Measurements from ENCODE around the gene FAM24A.

The FAM24A gene

GRCh38 chr10:122875843-122876466, 34.5 kb upstream of the FAM24A start:
- no peak for DNase-seq (ENCODE audit: extremely low read depth, low read depth)
- no peak for TF ChIP-seq CTCF (IDR thresholded peaks at IDR 0.05; ENCODE audit: low read depth, low read length)

GRCh38 chr10:122876467-122876855, 33.9 kb upstream of the FAM24A start:
- no peak for DNase-seq (ENCODE audit: extremely low read depth, low read depth)
- no peak for TF ChIP-seq CTCF (IDR thresholded peaks at IDR 0.05; ENCODE audit: low read depth, low read length)

DNA sequence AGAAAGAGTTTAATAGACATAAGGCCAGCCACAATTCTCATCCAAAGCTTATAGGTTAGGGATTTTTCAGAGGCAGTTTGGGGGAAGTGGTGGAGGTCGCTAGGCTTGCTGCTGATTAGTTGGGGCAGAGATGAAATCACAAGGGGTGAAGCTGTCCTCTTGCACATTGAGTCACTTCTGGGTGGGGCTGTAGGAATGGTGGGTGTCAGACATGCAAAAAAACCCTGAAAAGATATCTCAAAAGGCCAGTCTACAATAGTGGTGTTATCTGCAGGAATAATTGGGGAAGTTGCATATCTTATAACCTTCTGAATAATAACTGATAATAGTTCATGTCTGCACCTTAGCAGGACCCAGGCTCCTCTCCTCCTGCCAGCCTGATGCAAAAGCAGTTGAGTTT, 33.1 kb upstream of the FAM24A start:
- no peak for TF ChIP-seq CTCF (IDR thresholded peaks at IDR 0.05; ENCODE audit: low read depth, low read length)
- no peak for DNase-seq (ENCODE audit: extremely low read depth, low read depth)

DNA sequence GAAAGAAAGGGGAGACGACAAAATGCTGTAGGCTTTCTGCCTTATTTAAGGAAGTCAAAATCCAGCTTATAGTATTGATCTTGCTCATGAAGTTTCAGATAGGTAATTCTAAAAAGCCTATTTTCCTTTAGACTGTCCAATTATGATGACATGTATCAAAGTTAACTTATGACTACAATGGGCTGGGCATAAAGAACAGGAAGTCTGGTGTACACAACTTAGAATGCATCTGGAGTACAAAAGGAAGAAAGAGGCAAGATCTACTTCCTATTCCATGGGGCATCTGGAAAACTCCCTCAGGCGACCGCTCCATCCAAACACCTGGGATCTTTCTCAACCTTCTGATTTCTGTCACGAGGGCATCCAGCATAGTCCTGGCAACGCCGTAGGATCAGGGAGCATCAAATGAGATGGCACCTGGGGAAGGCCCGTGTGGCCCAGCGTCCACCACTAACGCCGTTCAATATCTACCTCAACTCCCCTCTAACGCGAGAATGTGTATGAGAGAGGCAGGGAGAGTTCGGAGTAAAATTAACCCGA, 31.5 kb upstream of the FAM24A start:
- TF ChIP-seq CTCF (IDR thresholded peaks at IDR 0.05; ENCODE audit: low read depth, low read length) = no peak
- no peak for DNase-seq (ENCODE audit: extremely low read depth, low read depth)

- DNase-seq (ENCODE audit: extremely low read depth, low read depth) = peak; percentile 96
- TF ChIP-seq CTCF (IDR thresholded peaks at IDR 0.05; ENCODE audit: low read depth, low read length) = no peak
These were observed 30.8 kb upstream of the FAM24A start, which contains the start of gene FAM24B for GRCh38 chr10:122879339-122880273. FAM24B (minus strand) TSS chr10:122879581; CDS start chr10:122850515, 29,066 bp downstream.

DNA sequence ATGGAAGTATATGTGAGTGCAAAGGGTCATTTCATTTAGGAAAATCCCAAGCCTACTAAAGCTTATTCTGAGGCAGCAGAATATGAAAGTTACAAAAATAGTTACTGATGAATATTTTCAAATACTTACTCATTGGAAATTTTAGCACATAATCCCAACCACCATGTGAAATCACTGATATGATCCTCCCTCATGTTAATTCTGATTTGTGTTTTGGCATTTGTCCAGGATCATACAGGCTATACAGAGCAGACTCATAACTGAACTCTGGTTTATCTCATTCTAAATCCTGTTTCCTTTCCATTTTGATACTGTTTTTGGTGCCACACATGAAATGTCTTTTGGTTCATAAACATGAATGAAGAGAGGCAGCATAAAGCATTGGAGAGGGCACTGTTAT, 27.6 kb upstream of the FAM24A start:
- no peak for DNase-seq (ENCODE audit: extremely low read depth, low read depth)
- TF ChIP-seq CTCF (IDR thresholded peaks at IDR 0.05; ENCODE audit: low read depth, low read length) = no peak

GRCh38 chr10:122884166-122884565, 26.2 kb upstream of the FAM24A start:
- no peak for TF ChIP-seq CTCF (IDR thresholded peaks at IDR 0.05; ENCODE audit: low read depth, low read length)
- DNase-seq (ENCODE audit: extremely low read depth, low read depth) = no peak

All from AG09319 (cell line).